Cardiac muscle cell (in vitro differentiated cells and primary cell): Measurements from ENCODE around the gene HGS. TPM values are rescaled to one million over a fixed set of nuclear protein-coding genes. Genes with fewer than 3 reads are reported as not detected.

Experiments used
- DNase-seq, 2 donors: peaks; one replicate each; pipeline versions ENCODE4 v3.0.0 to v3.0.0-alpha.2; 2010 to 2017; ENCODE audit warnings: low read depth in 1 of 2, low spot score in 1 of 2
- H3K27ac ChIP-seq: fragments of 200-600 bp; sonication (generic); 2 replicates; pipeline ENCODE4 v1.5.1; 2016
- H3K27me3 ChIP-seq: fragments of 200-600 bp; sonication (generic); 2 replicates; pipeline ENCODE4 v1.6.0; 2016; ENCODE audit warnings: control low read depth
- H3K36me3 ChIP-seq: fragments of 200-600 bp; sonication (generic); 2 replicates; pipeline ENCODE4 v1.5.1; 2016; ENCODE audit warnings: control low read depth
- H3K4me1 ChIP-seq: fragments of 200-600 bp; sonication (generic); 2 replicates; pipeline ENCODE4 v1.8.1; 2017; ENCODE audit warnings: low read depth, mild to moderate bottlenecking, mixed run types
- H3K4me3 ChIP-seq: fragments of 200-600 bp; sonication (generic); 2 replicates; pipeline ENCODE4 v1.5.1; 2016; ENCODE audit warnings: mild to moderate bottlenecking
- H3K9me3 ChIP-seq: fragments of 200-600 bp; sonication (generic); 2 replicates; pipeline ENCODE4 v1.5.1; 2017; ENCODE audit warnings: low read depth, mild to moderate bottlenecking, control low read depth
- CTCF ChIP-seq: IDR thresholded peaks from 2 replicates; pipeline ENCODE4 v1.5.1; 2012; ENCODE audit warnings: low read depth, mild to moderate bottlenecking, low read length
- polyA plus RNA-seq: library from polyadenylated mRNA; unstranded; fragments of >200 nt; fragmentation: Nextera tagmentation; extraction: Ambion mirVana; gene quantifications from 2 replicates; pipeline ENCODE4 v1.2.1, GENCODE V29; 2016
- total RNA-seq: library from RNA; depleted of rRNA; stranded (reverse); fragments of >200 nt; gene quantifications from 2 replicates; pipeline ENCODE4 v1.2.3, GENCODE V29; 2016

Gene HGS
- total and polyA plus RNA-seq, 2 experiments from 2014 or later: 107 to 109 TPM

- no peaks in the 10 kb centered on the region for H3K36me3 ChIP-seq
- DNase-seq: peak; percentile 73 to 86
- no peaks in the 10 kb centered on the region for H3K9me3 ChIP-seq
- H3K27me3 ChIP-seq: peaks cover 12% of the 10 kb centered on the region
- peak; percentile 82 for TF ChIP-seq CTCF
- H3K27ac ChIP-seq: no peak overlapping the region
- no peaks in the 10 kb centered on the region for H3K4me1 ChIP-seq
- H3K4me3 ChIP-seq: no peak overlapping the region
These were observed 49.9 kb downstream of the HGS start for GRCh38 chr17:81733507-81734404.

GRCh38 chr17:81734405-81735263, 50.8 kb downstream of the HGS start:
- H3K27me3 ChIP-seq: peaks cover 12% of the 10 kb centered on the region
- no peak overlapping the region for H3K4me3 ChIP-seq
- TF ChIP-seq CTCF: no peak
- H3K36me3 ChIP-seq: no peaks in the 10 kb centered on the region
- H3K27ac ChIP-seq: no peak overlapping the region
- no peaks in the 10 kb centered on the region for H3K4me1 ChIP-seq
- DNase-seq: no peak
- H3K9me3 ChIP-seq: no peaks in the 10 kb centered on the region

GRCh38 chr17:81735264-81736102, 51.7 kb downstream of the HGS start:
- Histone ChIP-seq H3K27me3 (peaks cover 12% of the 10 kb centered on the region), H3K4me3 (no peak overlapping the region), H3K36me3 (no peaks in the 10 kb centered on the region), H3K4me1 (no peaks in the 10 kb centered on the region), H3K9me3 (no peaks in the 10 kb centered on the region), H3K27ac (no peak overlapping the region)
- TF ChIP-seq CTCF: no peak
- peak in 1 of 2 donors; percentile 17 for DNase-seq

- Histone ChIP-seq H3K4me1 (no peaks in the 10 kb centered on the region), H3K9me3 (no peaks in the 10 kb centered on the region), H3K27me3 (peaks cover 5% of the 10 kb centered on the region), H3K4me3 (no peak overlapping the region), H3K36me3 (no peaks in the 10 kb centered on the region), H3K27ac (peak overlapping the region; percentile 39)
- no peak for TF ChIP-seq CTCF
- no peak for DNase-seq
These were observed 54.4 kb downstream of the HGS start for GRCh38 chr17:81737947-81738800.
